ENCODE results near the gene TMEM150B.
A peak's percentile ranks its signal among the peaks of the same experiment; 100 is the strongest.

TMEM150B gene

GRCh38 chr19:55354698-55355212, 29.6 kb upstream of the TMEM150B start, which contains the start of gene COX6B2:
TSS of gene COX6B2 (minus strand) at chr19:55354719. CDS start at chr19:55354521, 198 bp downstream.
- DNase-seq: no peak

GRCh38 chr19:55353803-55354697, 28.9 kb upstream of the TMEM150B start:
- DNase-seq: no peak

GRCh38 chr19:55353356-55353802, 28.2 kb upstream of the TMEM150B start:
- no peak for DNase-seq

- DNase-seq: no peak
Observed at GRCh38 chr19:55352549-55353145, 27.5 kb upstream of the TMEM150B start.

- DNase-seq: no peak
Observed at GRCh38 chr19:55352040-55352439, 26.9 kb upstream of the TMEM150B start.

GRCh38 chr19:55350620-55351315, 25.6 kb upstream of the TMEM150B start:
- no peak for DNase-seq

GRCh38 chr19:55348317-55349034, 23.3 kb upstream of the TMEM150B start:
- no peak for DNase-seq

- DNase-seq: no peak
Observed at GRCh38 chr19:55347442-55348009, 22.4 kb upstream of the TMEM150B start.

GRCh38 chr19:55346725-55347441, 21.7 kb upstream of the TMEM150B start:
- no peak for DNase-seq

- no peak for DNase-seq
Observed at GRCh38 chr19:55345818-55346724, 20.9 kb upstream of the TMEM150B start.

- no peak for DNase-seq
Observed at GRCh38 chr19:55345101-55345817, 20.1 kb upstream of the TMEM150B start.

GRCh38 chr19:55344444-55344843, 19.3 kb upstream of the TMEM150B start:
- DNase-seq: no peak

GRCh38 chr19:55341595-55342531, 16.7 kb upstream of the TMEM150B start:
- no peak for DNase-seq

GRCh38 chr19:55341171-55341588, 16.0 kb upstream of the TMEM150B start:
- peak; percentile 43 for DNase-seq

- no peak for DNase-seq
Observed at GRCh38 chr19:55340784-55341147, 15.6 kb upstream of the TMEM150B start.

GRCh38 chr19:55339889-55340783, 15.0 kb upstream of the TMEM150B start:
- no peak for DNase-seq

GRCh38 chr19:55339105-55339888, 14.2 kb upstream of the TMEM150B start, which contains the start of gene KMT5C:
TSS of gene KMT5C (plus strand) at chr19:55339876. CDS start at chr19:55341937, 2,061 bp downstream.
- DNase-seq: peak; percentile 98

Data from NCI-H1417 treated with DMSO at 0.1 percent for 48 hours (cell line).